ENCODE data around the gene SRF. TPM values are rescaled to one million over a fixed set of nuclear protein-coding genes. Genes with fewer than 3 reads are reported as not detected.

The SRF gene
- total RNA-seq, 1 experiment from 2014 or later: 31.3 TPM

- no peaks in the 10 kb centered on the region for H3K9me3 ChIP-seq
- Mint-ChIP-seq H3K4me1 (ENCODE audit: low read depth, unreplicated experiment) (no peaks in the 10 kb centered on the region), H3K9me3 (ENCODE audit: unreplicated experiment) (no peaks in the 10 kb centered on the region), H3K4me3 (ENCODE audit: unreplicated experiment) (no peak overlapping the region), H3K27ac (ENCODE audit: unreplicated experiment) (no peak overlapping the region), H3K27me3 (ENCODE audit: insufficient read depth, unreplicated experiment) (no peaks in the 10 kb centered on the region), H3K36me3 (ENCODE audit: insufficient read depth, unreplicated experiment) (peaks cover 10% of the 10 kb centered on the region)
- H3K4me1 ChIP-seq: no peaks in the 10 kb centered on the region
- no peaks in the 10 kb centered on the region for H3K27me3 ChIP-seq (replicated peaks; ENCODE audit: control insufficient read depth, insufficient read depth, low read length)
- H3K4me3 ChIP-seq (ENCODE audit: low read depth, low read length): no peak overlapping the region
- DNase-seq: no peak
- intact Hi-C loops (cut with micrococcal nuclease; ENCODE audit: unreplicated experiment): no loop called here
- BruUV-seq (replicated peaks): no TSS peak
- H3K36me3 ChIP-seq (ENCODE audit: control insufficient read depth, insufficient read depth, low read length): no peaks in the 10 kb centered on the region
- ChIA-PET POLR2A (interaction anchor here (0.6 kb wide), 1 partner anchor 144 kb away, joined by 3 read pairs; the partner anchor contains the start of gene PTK7), CTCF (interaction anchor here (1.2 to 1.5 kb wide), 2 partner anchors 9 to 117 kb away, joined by 3 to 8 read pairs; partner anchors contain the start of gene DNPH1)
- no peak for TF ChIP-seq CTCF (IDR thresholded peaks at IDR 0.05; ENCODE audit: insufficient read depth in 1 of 2, low read depth in 1 of 2, low read length in 1 of 2, severe bottlenecking in 1 of 2, unreplicated experiment in 1 of 2)
Measured at GRCh38 chr6:43220439-43220951, 49.4 kb downstream of the SRF start.

DNA sequence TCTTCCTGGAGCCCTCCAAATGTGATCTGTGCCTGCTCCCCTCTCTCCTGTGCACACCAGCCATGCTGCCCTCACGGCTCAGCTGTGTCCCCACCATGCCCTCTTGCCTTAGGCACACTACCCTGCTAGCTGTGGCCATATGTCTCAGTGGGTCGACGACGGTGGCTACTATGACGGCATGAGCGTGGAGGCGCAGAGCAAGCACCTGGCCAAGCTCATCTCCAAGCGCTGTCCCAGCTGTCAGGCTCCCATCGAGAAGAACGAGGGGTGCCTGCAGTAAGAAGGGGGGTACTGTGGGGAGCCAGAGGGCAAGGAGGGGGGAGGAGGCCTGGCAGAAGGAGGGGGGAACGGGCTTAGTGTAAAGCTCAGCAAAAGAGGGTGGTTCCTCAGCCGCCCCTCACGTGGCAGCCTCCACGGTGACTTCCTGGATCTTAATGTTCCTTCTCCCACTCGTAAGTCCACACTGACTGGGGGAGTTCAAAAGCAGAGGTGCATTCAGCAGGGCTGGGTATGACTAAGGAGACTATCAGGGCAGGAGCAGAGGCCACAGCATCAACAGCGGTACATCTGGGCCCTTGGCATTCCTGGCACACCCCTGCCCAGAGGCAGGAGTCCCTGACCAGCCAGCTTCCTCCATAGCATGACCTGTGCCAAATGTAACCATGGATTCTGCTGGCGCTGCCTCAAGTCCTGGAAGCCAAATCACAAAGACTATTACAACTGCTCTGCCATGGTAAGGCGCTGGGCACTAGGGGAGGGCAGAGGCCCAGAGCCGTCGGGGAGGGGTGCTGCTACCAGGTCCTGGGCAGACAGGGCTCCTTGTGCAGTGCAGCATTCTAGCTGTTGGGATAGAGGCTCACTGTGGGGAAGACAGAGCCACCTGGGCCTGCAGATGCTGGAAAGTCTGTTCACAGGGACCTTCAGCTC, 50.2 kb downstream of the SRF start:
- Histone ChIP-seq H3K4me1 (no peaks in the 10 kb centered on the region), H3K36me3 (ENCODE audit: control insufficient read depth, insufficient read depth, low read length) (no peaks in the 10 kb centered on the region), H3K9me3 (no peaks in the 10 kb centered on the region), H3K27me3 (replicated peaks; ENCODE audit: control insufficient read depth, insufficient read depth, low read length) (no peaks in the 10 kb centered on the region), H3K4me3 (ENCODE audit: low read depth, low read length) (no peak overlapping the region)
- H3K9me3 Mint-ChIP-seq (ENCODE audit: unreplicated experiment): no peaks in the 10 kb centered on the region
- H3K4me1 Mint-ChIP-seq (ENCODE audit: low read depth, unreplicated experiment): no peaks in the 10 kb centered on the region
- ChIA-PET POLR2A (interaction anchor here (0.6 kb wide), 1 partner anchor 145 kb away, joined by 3 read pairs; the partner anchor contains the start of gene PTK7), CTCF (interaction anchor here (1.2 to 1.5 kb wide), 2 partner anchors 8 to 116 kb away, joined by 3 to 8 read pairs; partner anchors contain the start of gene DNPH1)
- H3K27me3 Mint-ChIP-seq (ENCODE audit: insufficient read depth, unreplicated experiment): no peaks in the 10 kb centered on the region
- intact Hi-C loops (cut with micrococcal nuclease; ENCODE audit: unreplicated experiment): no loop called here
- H3K27ac Mint-ChIP-seq (ENCODE audit: unreplicated experiment): no peak overlapping the region
- no peak for DNase-seq
- H3K36me3 Mint-ChIP-seq (ENCODE audit: insufficient read depth, unreplicated experiment): peaks cover 15% of the 10 kb centered on the region
- no peak overlapping the region for H3K4me3 Mint-ChIP-seq (ENCODE audit: unreplicated experiment)
- no TSS peak for BruUV-seq (replicated peaks)
- no peak for TF ChIP-seq CTCF (IDR thresholded peaks at IDR 0.05; ENCODE audit: insufficient read depth in 1 of 2, low read depth in 1 of 2, low read length in 1 of 2, severe bottlenecking in 1 of 2, unreplicated experiment in 1 of 2)

DNA sequence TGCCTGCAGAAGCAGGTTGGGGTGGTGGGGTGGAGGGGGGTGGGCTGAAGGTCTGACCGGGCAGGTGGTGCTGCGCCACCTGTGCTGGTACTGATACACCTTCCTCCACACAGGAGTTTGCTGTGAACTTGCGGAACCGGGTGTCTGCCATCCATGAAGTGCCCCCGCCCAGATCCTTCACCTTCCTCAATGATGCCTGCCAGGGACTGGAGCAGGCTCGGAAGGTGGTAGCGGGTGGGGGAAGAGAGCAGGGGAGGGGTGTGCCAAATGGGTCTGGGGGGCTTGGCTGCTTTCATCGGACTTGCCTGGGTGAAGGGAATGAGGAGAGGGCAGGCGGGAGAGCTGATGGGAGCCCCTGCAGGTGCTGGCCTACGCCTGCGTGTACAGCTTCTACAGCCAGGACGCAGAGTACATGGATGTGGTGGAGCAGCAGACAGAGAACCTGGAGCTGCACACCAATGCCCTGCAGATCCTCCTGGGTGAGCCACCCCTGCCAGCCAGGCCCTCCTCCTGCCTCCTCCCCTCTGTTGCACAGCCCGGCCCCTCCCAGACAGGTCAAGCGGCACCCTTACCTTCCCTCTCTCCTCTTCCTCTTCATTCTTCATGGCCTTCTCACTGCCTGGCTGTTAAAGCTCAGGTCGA, 51.5 kb downstream of the SRF start:
- Mint-ChIP-seq H3K4me3 (ENCODE audit: unreplicated experiment) (no peak overlapping the region), H3K27ac (ENCODE audit: unreplicated experiment) (no peak overlapping the region), H3K4me1 (ENCODE audit: low read depth, unreplicated experiment) (no peaks in the 10 kb centered on the region), H3K36me3 (ENCODE audit: insufficient read depth, unreplicated experiment) (peaks cover 15% of the 10 kb centered on the region), H3K9me3 (ENCODE audit: unreplicated experiment) (no peaks in the 10 kb centered on the region), H3K27me3 (ENCODE audit: insufficient read depth, unreplicated experiment) (no peaks in the 10 kb centered on the region)
- ChIA-PET CTCF (no interaction called here), POLR2A (no interaction called here)
- no peak for DNase-seq
- Histone ChIP-seq H3K27me3 (replicated peaks; ENCODE audit: control insufficient read depth, insufficient read depth, low read length) (no peaks in the 10 kb centered on the region), H3K4me3 (ENCODE audit: low read depth, low read length) (no peak overlapping the region), H3K9me3 (no peaks in the 10 kb centered on the region), H3K36me3 (ENCODE audit: control insufficient read depth, insufficient read depth, low read length) (no peaks in the 10 kb centered on the region), H3K4me1 (no peaks in the 10 kb centered on the region)
- no peak for TF ChIP-seq CTCF (IDR thresholded peaks at IDR 0.05; ENCODE audit: insufficient read depth in 1 of 2, low read depth in 1 of 2, low read length in 1 of 2, severe bottlenecking in 1 of 2, unreplicated experiment in 1 of 2)
- BruUV-seq (replicated peaks): no TSS peak
- intact Hi-C loops (cut with micrococcal nuclease; ENCODE audit: unreplicated experiment): no loop called here

Measured in Caco-2 (cell line).